ENCODE data around the gene ASCC1.
"Not testable (repeated sequence)": the region's sequence is repeated elsewhere in the genome, so short reads cannot be mapped to it uniquely, and the experiment has no call there.

The ASCC1 gene

GRCh38 chr10:72110673-72111401, 105.2 kb downstream of the ASCC1 start:
- Histone ChIP-seq H3K27ac (ENCODE audit: low read length) (no peak overlapping the region), H2AFZ (ENCODE audit: low read depth, low read length) (no peak overlapping the region), H3K4me3 (ENCODE audit: low read depth in 1 of 2, low read length in 2 of 2) (no peak overlapping the region), H3K4me1 (ENCODE audit: insufficient read depth, low read length) (peaks cover 46% of the 10 kb centered on the region), H3K4me2 (ENCODE audit: insufficient read depth, low read length) (no peak overlapping the region), H3K27me3 (ENCODE audit: insufficient read depth, low read length, poor library complexity) (no peaks in the 10 kb centered on the region), H4K20me1 (ENCODE audit: insufficient read depth, low read length) (no peaks in the 10 kb centered on the region), H3K9ac (ENCODE audit: low read depth, low read length) (no peak overlapping the region), H3K79me2 (ENCODE audit: insufficient read depth, low read length) (no peaks in the 10 kb centered on the region), H3K9me3 (ENCODE audit: insufficient read depth, low read length, severe bottlenecking) (peaks cover under 1% of the 10 kb centered on the region), H3K36me3 (ENCODE audit: insufficient read depth, low read length) (peaks cover 13% of the 10 kb centered on the region)
- DNase-seq (no peak), ATAC-seq (ENCODE audit: insufficient read depth, low read depth) (no peak)
- TF ChIP-seq CTCF (IDR thresholded peaks at IDR 0.05; ENCODE audit: borderline replicate concordance, extremely low read depth, low read length, poor library complexity, severe bottlenecking) = no peak
- TF ChIP-seq EZH2 (IDR thresholded peaks at IDR 0.05; ENCODE audit: borderline replicate concordance, low read depth, low read length, severe bottlenecking) = no peak

DNA sequence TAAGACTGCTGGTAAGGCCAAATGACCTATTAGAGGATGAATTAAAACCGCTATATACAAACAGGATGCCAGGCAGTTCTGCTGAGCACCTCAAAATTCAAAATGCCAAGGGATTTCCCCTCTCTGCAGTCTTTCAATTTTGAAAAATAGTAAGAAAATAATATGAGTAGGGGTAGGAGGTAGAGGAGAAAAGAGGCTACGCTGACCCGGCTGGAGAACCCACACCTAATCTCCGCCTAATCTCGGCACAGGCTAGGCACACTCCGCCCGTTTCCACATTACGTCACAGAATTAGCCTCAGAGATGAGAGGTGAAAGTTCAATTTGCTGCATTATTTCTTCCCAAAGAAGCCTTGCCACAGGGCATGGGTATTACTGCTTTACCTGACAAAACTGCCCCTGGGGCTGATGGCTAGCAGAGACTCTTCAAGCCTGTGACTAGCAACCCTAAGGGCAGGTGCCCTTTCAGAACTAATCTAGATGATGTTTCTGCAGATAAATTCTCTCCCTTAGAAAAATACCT, 106.4 kb downstream of the ASCC1 start:
- Histone ChIP-seq H3K9ac (ENCODE audit: low read depth, low read length) (0 out of 2 replicates have a peak overlapping the region, but pooled peaks have one; percentile 44), H4K20me1 (ENCODE audit: insufficient read depth, low read length) (no peaks in the 10 kb centered on the region), H3K79me2 (ENCODE audit: insufficient read depth, low read length) (no peaks in the 10 kb centered on the region), H3K27ac (ENCODE audit: low read length) (peak overlapping the region; percentile 92), H3K9me3 (ENCODE audit: insufficient read depth, low read length, severe bottlenecking) (no peaks in the 10 kb centered on the region), H3K4me2 (ENCODE audit: insufficient read depth, low read length) (no peak overlapping the region), H3K36me3 (ENCODE audit: insufficient read depth, low read length) (peaks cover 8% of the 10 kb centered on the region; the same call in 1 of the 2 replicates), H2AFZ (ENCODE audit: low read depth, low read length) (no peak overlapping the region), H3K27me3 (ENCODE audit: insufficient read depth, low read length, poor library complexity) (no peaks in the 10 kb centered on the region), H3K4me1 (ENCODE audit: insufficient read depth, low read length) (peaks cover 57% of the 10 kb centered on the region), H3K4me3 (ENCODE audit: low read depth in 1 of 2, low read length in 2 of 2) (no peak overlapping the region)
- DNase-seq (no peak), ATAC-seq (ENCODE audit: insufficient read depth, low read depth) (no peak)
- TF ChIP-seq EZH2 (IDR thresholded peaks at IDR 0.05; ENCODE audit: borderline replicate concordance, low read depth, low read length, severe bottlenecking) (no peak), CTCF (IDR thresholded peaks at IDR 0.05; ENCODE audit: borderline replicate concordance, extremely low read depth, low read length, poor library complexity, severe bottlenecking) (no peak)

- no peaks in the 10 kb centered on the region for H4K20me1 ChIP-seq (ENCODE audit: insufficient read depth, low read length)
- ATAC-seq (ENCODE audit: insufficient read depth, low read depth) (no peak), DNase-seq (no peak)
- peaks cover 58% of the 10 kb centered on the region for H3K4me1 ChIP-seq (ENCODE audit: insufficient read depth, low read length)
- H3K9me3 ChIP-seq (ENCODE audit: insufficient read depth, low read length, severe bottlenecking) = no peaks in the 10 kb centered on the region
- H2AFZ ChIP-seq (ENCODE audit: low read depth, low read length) = no peak overlapping the region
- peaks cover 8% of the 10 kb centered on the region; the same call in 1 of the 2 replicates for H3K36me3 ChIP-seq (ENCODE audit: insufficient read depth, low read length)
- peak overlapping the region; percentile 92 for H3K27ac ChIP-seq (ENCODE audit: low read length)
- H3K9ac ChIP-seq (ENCODE audit: low read depth, low read length) = peak overlapping the region; percentile 44
- H3K79me2 ChIP-seq (ENCODE audit: insufficient read depth, low read length) = no peaks in the 10 kb centered on the region
- TF ChIP-seq CTCF (IDR thresholded peaks at IDR 0.05; ENCODE audit: borderline replicate concordance, extremely low read depth, low read length, poor library complexity, severe bottlenecking) (no peak), EZH2 (IDR thresholded peaks at IDR 0.05; ENCODE audit: borderline replicate concordance, low read depth, low read length, severe bottlenecking) (no peak)
- H3K27me3 ChIP-seq (ENCODE audit: insufficient read depth, low read length, poor library complexity) = no peaks in the 10 kb centered on the region
- peak overlapping the region; percentile 55 for H3K4me2 ChIP-seq (ENCODE audit: insufficient read depth, low read length)
- H3K4me3 ChIP-seq (ENCODE audit: low read depth in 1 of 2, low read length in 2 of 2) = no peak overlapping the region
Observed at GRCh38 chr10:72108830-72109635, 107.0 kb downstream of the ASCC1 start.

DNA sequence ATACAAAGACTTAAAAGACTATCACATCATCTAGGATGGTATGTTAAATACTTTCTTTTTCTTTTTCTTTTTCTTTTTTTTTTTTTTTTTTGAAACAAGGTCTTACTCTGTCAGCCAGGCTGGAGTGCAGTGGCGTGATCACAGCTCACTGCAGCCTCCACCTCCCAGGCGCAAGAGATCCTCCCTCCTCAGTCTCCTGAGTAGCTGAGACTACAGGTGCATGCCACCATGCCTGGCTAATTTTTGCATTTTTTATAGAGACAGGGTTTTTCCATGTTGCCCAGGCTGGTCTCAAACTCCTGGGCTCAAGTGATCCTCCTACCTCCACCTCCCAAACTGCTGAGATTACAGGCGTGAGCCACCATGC, 108.1 kb downstream of the ASCC1 start:
- H3K9ac ChIP-seq (ENCODE audit: low read depth, low read length) = peak overlapping the region; percentile 44
- 0 out of 2 replicates have a peak overlapping the region, but pooled peaks have one; percentile 28 for H2AFZ ChIP-seq (ENCODE audit: low read depth, low read length)
- not testable (repeated sequence) for H3K36me3 ChIP-seq (ENCODE audit: insufficient read depth, low read length); H3K9me3 ChIP-seq (ENCODE audit: insufficient read depth, low read length, severe bottlenecking); H3K27me3 ChIP-seq (ENCODE audit: insufficient read depth, low read length, poor library complexity); H3K4me3 ChIP-seq (ENCODE audit: low read depth in 1 of 2, low read length in 2 of 2); H3K79me2 ChIP-seq (ENCODE audit: insufficient read depth, low read length); H4K20me1 ChIP-seq (ENCODE audit: insufficient read depth, low read length)
- DNase-seq = peak; percentile 60
- peaks cover 58% of the 10 kb centered on the region for H3K4me1 ChIP-seq (ENCODE audit: insufficient read depth, low read length)
- peak overlapping the region; percentile 92 for H3K27ac ChIP-seq (ENCODE audit: low read length)
- peak; percentile 27; the same call in 2 of the 3 replicates for ATAC-seq (ENCODE audit: insufficient read depth, low read depth)
- H3K4me2 ChIP-seq (ENCODE audit: insufficient read depth, low read length) = peak overlapping the region; percentile 55

All from DND-41 (cell line).